SK-N-SH (cell line): ENCODE results near the gene IGSF11.

Experiments used
- JUND ChIP-seq: IDR thresholded peaks from 2 replicates; pipeline ENCODE4 v1.4.0; 2012
- SIN3A ChIP-seq: IDR thresholded peaks from 2 replicates; pipeline ENCODE4 v1.6.1; 2012; ENCODE audit warnings: low read depth, mild to moderate bottlenecking, low read length, moderate library complexity, borderline replicate concordance
- SMC3 ChIP-seq: IDR thresholded peaks from 2 replicates; pipeline ENCODE4 v1.6.1; 2012; ENCODE audit warnings: low read depth, low read length, improper control_type of control experiment

- no peak for TF ChIP-seq SMC3
- no peak for TF ChIP-seq JUND
- TF ChIP-seq SIN3A, result no peak
Measured at GRCh38 chr3:119033393-119034255, 1.0 kb downstream of the IGSF11 start.
